GM10266 (cell line): ENCODE data around the gene FXYD4.
A peak's percentile ranks its signal among the peaks of the same experiment; 100 is the strongest.

Experiments used
- DNase-seq: peaks from one replicate; pipeline ENCODE4 v3.0.0; 2012; ENCODE audit errors: extremely low spot score
- CTCF ChIP-seq: IDR thresholded peaks from 2 replicates; pipeline ENCODE4 v1.5.1; 2012; ENCODE audit warnings: mild to moderate bottlenecking, low read depth; ENCODE audit not compliant: control insufficient read depth, insufficient read depth; ENCODE audit errors: missing control alignments

The FXYD4 gene

GRCh38 chr10:43360086-43360485 lies 11.3 kb upstream of the FXYD4 start:
- TF ChIP-seq CTCF = no peak
- no peak for DNase-seq

GRCh38 chr10:43361547-43362190 lies 9.8 kb upstream of the FXYD4 start:
- TF ChIP-seq CTCF = no peak
- no peak for DNase-seq

- peak; percentile 95 for DNase-seq
- TF ChIP-seq CTCF = peak; percentile 47
These were observed 9.1 kb upstream of the FXYD4 start for GRCh38 chr10:43362191-43362839.

DNA sequence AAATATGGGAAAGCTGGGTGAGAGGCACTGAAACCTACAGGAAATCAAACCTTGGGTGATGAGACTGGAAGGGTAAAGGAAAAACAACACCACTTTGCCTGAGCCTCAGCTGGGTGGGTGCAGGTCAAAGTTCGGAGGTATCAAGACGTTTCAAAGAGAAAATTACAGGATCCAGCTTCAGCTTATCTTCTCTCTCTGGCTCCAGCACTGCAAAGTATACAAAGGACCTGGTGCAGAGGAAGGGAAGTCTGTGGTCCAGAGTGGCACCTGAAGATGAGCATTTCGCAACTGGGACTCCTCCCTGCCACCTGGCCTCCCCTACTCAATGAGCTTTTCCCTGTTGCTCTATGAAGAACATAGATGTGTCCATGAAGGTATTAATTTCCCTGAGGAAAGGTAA lies 6.4 kb upstream of the FXYD4 start:
- DNase-seq = no peak
- no peak for TF ChIP-seq CTCF

DNA sequence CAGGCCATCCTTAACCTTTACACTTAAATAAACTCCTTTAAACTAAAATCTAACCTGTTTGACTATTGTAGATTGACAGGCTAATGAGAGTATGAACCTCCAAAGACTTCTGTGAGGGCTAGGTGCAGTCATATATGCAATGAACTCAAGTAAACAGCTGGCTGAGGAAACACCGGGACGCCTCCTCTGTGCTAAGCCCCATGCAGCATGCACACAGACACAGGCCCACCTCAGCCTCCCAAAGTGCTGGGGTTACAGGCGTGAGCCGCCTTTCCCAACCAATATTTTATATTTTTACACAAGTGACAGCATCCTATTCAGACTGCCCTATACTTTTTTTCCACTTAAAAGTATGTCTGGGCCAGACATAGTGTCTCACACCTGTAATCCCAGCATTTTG lies 1.5 kb upstream of the FXYD4 start:
- TF ChIP-seq CTCF = no peak
- DNase-seq = no peak

DNA sequence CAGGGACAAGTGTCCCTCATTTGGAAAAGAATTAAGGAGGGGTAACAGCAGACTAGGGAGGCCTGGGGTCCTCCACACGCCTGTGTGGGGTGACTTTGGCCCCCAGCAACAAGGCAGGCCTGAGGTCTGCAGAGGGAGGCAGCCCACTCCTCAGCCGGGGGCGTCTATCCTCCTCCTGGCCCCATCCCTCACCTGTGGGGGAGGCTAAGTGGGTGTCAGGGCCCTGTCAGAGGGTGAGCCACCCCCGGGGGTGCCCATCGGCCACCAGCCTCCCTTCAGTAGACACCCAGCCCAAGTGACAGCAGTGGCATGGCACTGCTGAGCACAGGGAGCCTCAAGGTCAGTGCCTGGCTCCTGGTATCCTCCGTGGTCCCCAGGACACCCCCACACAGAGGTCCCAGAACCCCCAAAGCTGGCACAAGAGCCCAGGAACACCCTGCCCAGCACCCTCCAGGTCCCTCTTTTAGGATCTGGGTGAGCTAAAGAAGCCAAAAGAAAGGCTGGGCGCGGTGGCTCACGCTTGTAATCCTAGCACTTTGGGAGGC lies 693 bp upstream of the FXYD4 start:
- DNase-seq = no peak
- TF ChIP-seq CTCF = no peak

- DNase-seq = no peak
- no peak for TF ChIP-seq CTCF
These were observed 1.4 kb downstream of the FXYD4 start for GRCh38 chr10:43372765-43373361.
